NCI-H2196 (cell line): ENCODE measurements around the gene MS4A2.
"Not testable (repeated sequence)": the region's sequence is repeated elsewhere in the genome, so short reads cannot be mapped to it uniquely, and the experiment has no call there.

Experiments
- DNase-seq: peaks from one replicate; lab custom pipeline; 2025; ENCODE audit not compliant: unreplicated experiment; lab: John Stamatoyannopoulos, UW

Gene MS4A2

GRCh38 chr11:60088364-60088763 lies at the start of gene MS4A2:
TSS of gene MS4A2 (plus strand) at chr11:60088664. CDS start at chr11:60088766, 102 bp downstream.
- no peak for DNase-seq

- DNase-seq = no peak
Observed at GRCh38 chr11:60040109-60040508, 48.4 kb upstream of the MS4A2 start, which contains the start of gene OOSP2. TSS of gene OOSP2 (plus strand) at chr11:60040409. CDS start at chr11:60040460, 51 bp downstream.

GRCh38 chr11:60050422-60050821 lies 38.0 kb upstream of the MS4A2 start:
- DNase-seq = not testable (repeated sequence)

- DNase-seq = not testable (repeated sequence)
Observed at GRCh38 chr11:60050839-60051238, 37.6 kb upstream of the MS4A2 start.

GRCh38 chr11:60056349-60056969 lies 32.0 kb upstream of the MS4A2 start, which contains the start of gene MS4A3:
TSS of gene MS4A3 (plus strand) at chr11:60056665. CDS start at chr11:60061161, 4,496 bp downstream.
- no peak for DNase-seq

GRCh38 chr11:60059052-60059451 lies 29.4 kb upstream of the MS4A2 start:
- DNase-seq = no peak

GRCh38 chr11:60059521-60060240 lies 28.8 kb upstream of the MS4A2 start:
- DNase-seq = no peak

- DNase-seq = no peak
Observed at GRCh38 chr11:60064111-60064510, 24.4 kb upstream of the MS4A2 start.

- DNase-seq = no peak
Observed at GRCh38 chr11:60065801-60066200, 22.7 kb upstream of the MS4A2 start.

GRCh38 chr11:60069450-60069849 lies 19.0 kb upstream of the MS4A2 start:
- DNase-seq = no peak

GRCh38 chr11:60071644-60072043 lies 16.8 kb upstream of the MS4A2 start:
- not testable (repeated sequence) for DNase-seq

- DNase-seq = no peak
Observed at GRCh38 chr11:60077216-60077817, 11.1 kb upstream of the MS4A2 start.

GRCh38 chr11:60077981-60078380 lies 10.5 kb upstream of the MS4A2 start:
- DNase-seq = no peak

- no peak for DNase-seq
Observed at GRCh38 chr11:60078745-60079144, 9.7 kb upstream of the MS4A2 start.

GRCh38 chr11:60080535-60080934 lies 7.9 kb upstream of the MS4A2 start:
- no peak for DNase-seq

- no peak for DNase-seq
Observed at GRCh38 chr11:60084631-60085273, 3.7 kb upstream of the MS4A2 start.

- no peak for DNase-seq
Observed at GRCh38 chr11:60085909-60086308, 2.6 kb upstream of the MS4A2 start.

GRCh38 chr11:60087239-60087638 lies 1.2 kb upstream of the MS4A2 start:
- DNase-seq = no peak

GRCh38 chr11:60095477-60096120 lies 7.1 kb downstream of the MS4A2 start:
- DNase-seq = no peak

GRCh38 chr11:60097189-60097588 lies 8.7 kb downstream of the MS4A2 start:
- DNase-seq = no peak

- DNase-seq = no peak
Observed at GRCh38 chr11:60098508-60098907, 10.0 kb downstream of the MS4A2 start.
